ENCODE results near the gene IRGQ.

IRGQ gene

GRCh38 chr19:43562698-43563241 lies 33.2 kb downstream of the IRGQ start:
- no peak overlapping the region for H3K4me3 ChIP-seq (replicated peaks in 1 of 2; ENCODE audit: low read depth in 2 of 2, low read length in 2 of 2)
- TF ChIP-seq CTCF (IDR thresholded peaks at IDR 0.05; ENCODE audit: low read depth, low read length) = no peak
- DNase-seq (ENCODE audit: low read depth in 2 of 2) = peak; percentile 86 to 87

GRCh38 chr19:43562226-43562697 lies 33.7 kb downstream of the IRGQ start:
- DNase-seq (ENCODE audit: low read depth in 2 of 2) = no peak
- no peak overlapping the region for H3K4me3 ChIP-seq (replicated peaks in 1 of 2; ENCODE audit: low read depth in 2 of 2, low read length in 2 of 2)
- no peak for TF ChIP-seq CTCF (IDR thresholded peaks at IDR 0.05; ENCODE audit: low read depth, low read length)

GRCh38 chr19:43561139-43561970 lies 34.6 kb downstream of the IRGQ start:
- no peak for DNase-seq (ENCODE audit: low read depth in 2 of 2)
- no peak for TF ChIP-seq CTCF (IDR thresholded peaks at IDR 0.05; ENCODE audit: low read depth, low read length)
- no peak overlapping the region for H3K4me3 ChIP-seq (replicated peaks in 1 of 2; ENCODE audit: low read depth in 2 of 2, low read length in 2 of 2)

- peak; percentile 8 to 60 for DNase-seq (ENCODE audit: low read depth in 2 of 2)
- H3K4me3 ChIP-seq (replicated peaks in 1 of 2; ENCODE audit: low read depth in 2 of 2, low read length in 2 of 2) = no peak overlapping the region
- TF ChIP-seq CTCF (IDR thresholded peaks at IDR 0.05; ENCODE audit: low read depth, low read length) = peak; percentile 39
Measured at GRCh38 chr19:43560687-43561086, 35.2 kb downstream of the IRGQ start.

- H3K4me3 ChIP-seq (replicated peaks in 1 of 2; ENCODE audit: low read depth in 2 of 2, low read length in 2 of 2) = no peak overlapping the region
- TF ChIP-seq CTCF (IDR thresholded peaks at IDR 0.05; ENCODE audit: low read depth, low read length) = peak; percentile 96
- DNase-seq (ENCODE audit: low read depth in 2 of 2) = peak; percentile 79 to 83
Measured at GRCh38 chr19:43555185-43555770, 40.7 kb downstream of the IRGQ start.

- DNase-seq (ENCODE audit: low read depth in 2 of 2) = no peak
- no peak overlapping the region for H3K4me3 ChIP-seq (replicated peaks in 1 of 2; ENCODE audit: low read depth in 2 of 2, low read length in 2 of 2)
- no peak for TF ChIP-seq CTCF (IDR thresholded peaks at IDR 0.05; ENCODE audit: low read depth, low read length)
Measured at GRCh38 chr19:43554317-43554895, 41.5 kb downstream of the IRGQ start.
